GM12892 (cell line): ENCODE results near the gene NDUFS1. TPM values are rescaled to one million over a fixed set of nuclear protein-coding genes. Genes with fewer than 3 reads are reported as not detected.
"Not testable (repeated sequence)": the region's sequence is repeated elsewhere in the genome, so short reads cannot be mapped to it uniquely, and the experiment has no call there.

Experiments used
- DNase-seq: peaks from one replicate; pipeline ENCODE4 v3.0.0; 2011; ENCODE audit not compliant: insufficient read length
- FAIRE-seq: peaks from 2 replicates; lab custom pipeline; 2011; peaks lifted over from hg19 to GRCh38; lab: Jason Lieb, UNC
- POLR2A ChIP-seq: IDR thresholded peaks from 2 replicates; pipeline ENCODE4 v1.6.1; 2011; ENCODE audit warnings: low read depth, low read length, control low read depth
- POLR2AphosphoS5 ChIP-seq: IDR thresholded peaks from 2 replicates; pipeline ENCODE4 v1.6.1; 2011; ENCODE audit warnings: low read depth, low read length, control low read depth
- TAF1 ChIP-seq: IDR thresholded peaks from 2 replicates; pipeline ENCODE4 v1.6.1; 2011; ENCODE audit warnings: low read depth, mild to moderate bottlenecking, control low read depth, low read length, borderline replicate concordance
- polyA plus RNA-seq: library from polyadenylated mRNA; unstranded; fragments of >200 nt; gene quantifications from one replicate; pipeline ENCODE4 v1.2.1, GENCODE V29; 2012; ENCODE audit warnings: missing spikeins, inconsistent platforms; ENCODE audit not compliant: missing spikeins

The NDUFS1 gene
- 60.1 TPM for polyA plus RNA-seq

DNA sequence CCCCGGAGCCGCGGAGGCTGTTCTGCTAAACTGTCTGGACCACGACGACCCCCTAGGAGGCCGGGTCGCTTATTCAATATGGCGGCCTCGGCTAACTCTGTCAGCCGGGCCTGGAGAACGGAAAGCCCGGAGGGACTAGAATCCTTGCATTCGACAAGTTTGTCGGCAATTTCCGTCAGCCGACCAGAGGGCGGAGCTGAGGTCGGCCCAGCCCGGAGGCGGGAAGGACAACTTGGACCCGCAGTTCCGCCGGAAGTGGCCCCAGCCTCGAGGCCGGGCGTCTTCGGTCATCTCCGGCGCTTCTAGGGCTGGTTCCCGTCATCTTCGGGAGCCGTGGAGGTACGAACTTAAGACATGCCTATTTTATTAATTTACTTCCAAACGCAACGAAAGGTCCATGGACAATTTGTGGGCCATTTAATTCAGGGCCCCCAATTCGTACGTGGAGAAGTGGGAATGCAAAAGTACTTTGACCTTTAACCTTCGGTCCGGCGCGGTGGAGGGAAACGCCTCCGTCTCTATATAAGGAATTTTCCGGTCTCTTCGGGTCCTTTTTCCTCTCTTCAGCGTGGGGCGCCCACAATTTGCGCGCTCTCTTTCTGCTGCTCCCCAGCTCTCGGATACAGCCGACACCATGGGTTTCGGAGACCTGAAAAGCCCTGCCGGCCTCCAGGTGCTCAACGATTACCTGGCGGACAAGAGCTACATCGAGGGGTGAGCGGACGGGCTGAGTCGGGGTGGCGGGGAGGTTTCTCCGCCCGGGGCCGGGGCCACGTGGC lies at the start of gene NDUFS1, which contains the start of gene EEF1B2:
TSS of gene NDUFS1 (minus strand) at position 99 of the 779 bp plus-strand sequence. CDS start 5,766 bp downstream, outside the sequence.
TSS of gene EEF1B2 (plus strand) at position 550 of the 779 bp plus-strand sequence. CDS start at position 635, 85 bp downstream.
- FAIRE-seq: peak; percentile 96

DNA sequence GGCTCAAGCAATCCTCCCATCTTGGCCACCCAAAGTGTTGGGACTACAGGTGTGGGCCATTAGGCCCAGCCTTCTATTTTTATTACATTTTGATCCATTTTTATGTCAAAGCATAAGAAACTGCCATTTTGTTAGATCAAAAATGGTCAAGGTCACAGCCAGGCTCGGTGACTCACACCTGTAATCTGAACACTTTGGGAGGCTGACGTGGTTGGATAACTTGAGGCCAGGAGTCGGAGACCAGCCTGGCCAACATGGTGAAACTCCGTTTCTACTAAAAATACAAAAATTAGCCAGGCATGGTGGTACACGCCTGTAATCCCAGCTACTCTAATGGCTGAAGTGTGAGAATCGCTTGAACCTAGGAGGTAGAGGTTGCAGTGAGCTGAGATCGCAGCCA lies 49.7 kb upstream of the NDUFS1 start:
- DNase-seq (no peak), FAIRE-seq (no peak)
- no peak for TF ChIP-seq POLR2AphosphoS5
- TF ChIP-seq TAF1: no peak
- no peak for TF ChIP-seq POLR2A

More for the DNA sequence above, at the start of gene NDUFS1, which contains the start of gene EEF1B2:
- TF ChIP-seq POLR2A (peak; percentile 54; the same call in 1 of the 2 replicates), POLR2AphosphoS5 (peak; percentile 82), TAF1 (peak; percentile 69; the same call in 1 of the 2 replicates)
- DNase-seq: peak; percentile 87

DNA sequence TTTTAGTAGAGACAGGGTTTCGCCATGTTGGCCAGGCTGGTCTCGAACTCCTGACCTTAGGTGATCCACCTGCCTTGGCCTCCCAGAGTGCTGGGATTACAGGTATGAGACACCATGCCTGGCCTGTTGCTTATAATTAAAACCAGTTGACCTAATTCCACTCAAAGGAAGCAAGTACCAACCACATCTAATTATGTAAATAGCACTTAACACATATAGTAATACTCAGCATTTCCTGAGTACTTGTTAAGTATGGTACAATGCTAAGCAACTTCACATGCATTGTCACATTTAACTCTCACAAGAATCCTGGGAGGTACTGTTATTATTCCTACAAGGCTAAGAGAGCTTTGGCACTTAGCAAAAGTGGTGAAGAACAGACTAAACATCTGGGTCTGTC lies 48.1 kb upstream of the NDUFS1 start:
- FAIRE-seq, DNase-seq: not testable (repeated sequence)

DNA sequence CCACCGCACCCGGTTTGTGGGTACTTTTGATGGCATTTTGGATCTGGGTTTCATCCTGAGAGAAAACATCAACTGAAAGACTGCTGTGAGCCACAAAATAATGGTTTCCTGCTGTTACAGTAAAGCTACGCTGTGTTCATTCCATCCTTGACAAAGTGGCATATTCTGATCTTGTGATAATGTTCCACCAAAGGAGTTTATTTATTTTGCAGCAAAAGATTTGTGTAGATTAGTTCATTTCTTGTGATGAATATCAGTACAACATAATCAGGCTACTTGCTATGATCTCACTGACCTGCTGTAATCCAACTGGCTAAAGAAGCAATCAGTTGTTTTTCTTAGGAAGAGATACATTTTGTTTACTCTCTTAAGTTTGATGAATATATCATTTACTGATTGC lies 45.5 kb upstream of the NDUFS1 start:
- no peak for FAIRE-seq
- DNase-seq: no peak
- TF ChIP-seq POLR2A (no peak), TAF1 (no peak), POLR2AphosphoS5 (no peak)

DNA sequence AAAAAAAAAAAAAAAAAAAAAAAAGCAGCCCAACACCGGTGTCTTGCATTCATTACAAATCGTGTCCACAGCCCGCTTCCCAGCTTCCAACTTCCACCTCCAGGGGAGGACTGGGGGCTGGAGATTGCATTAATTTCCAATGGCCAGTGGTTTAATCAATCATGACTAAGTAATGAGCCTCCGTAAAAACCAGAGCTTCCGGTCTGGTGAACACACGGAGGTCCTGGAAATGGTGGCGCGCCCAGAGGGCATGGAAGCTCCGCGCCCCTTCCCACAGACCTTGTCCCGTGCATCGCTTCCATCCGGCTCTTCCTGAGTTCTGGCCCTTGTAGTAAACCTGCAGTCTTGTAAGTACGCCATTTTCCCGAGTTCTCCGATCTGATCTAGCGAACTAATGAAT lies 44.1 kb upstream of the NDUFS1 start:
- TF ChIP-seq POLR2A (no peak), TAF1 (no peak), POLR2AphosphoS5 (no peak)
- DNase-seq: no peak
- no peak for FAIRE-seq

DNA sequence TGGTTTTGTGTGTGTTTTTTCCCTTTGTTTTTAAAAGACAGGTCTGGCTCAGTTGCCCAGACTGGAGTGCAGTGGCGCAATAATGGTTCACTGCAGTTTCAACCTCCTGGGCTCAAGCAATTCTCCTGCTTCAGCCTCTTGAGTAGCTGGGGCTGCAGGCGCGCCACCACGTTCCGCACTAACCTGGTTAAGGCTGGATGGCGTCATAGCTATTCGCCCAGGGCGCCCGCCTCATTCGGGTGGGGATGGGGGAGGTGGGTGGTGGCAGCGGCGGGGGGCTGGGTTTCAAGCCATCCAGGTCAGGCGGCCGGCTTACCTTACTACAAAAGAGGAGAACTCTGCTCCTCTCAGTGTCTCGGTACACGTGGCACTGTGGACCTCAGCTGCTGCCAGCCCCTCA lies 43.2 kb upstream of the NDUFS1 start:
- no peak for DNase-seq
- FAIRE-seq: no peak
- TF ChIP-seq POLR2AphosphoS5 (no peak), TAF1 (no peak), POLR2A (no peak)

DNA sequence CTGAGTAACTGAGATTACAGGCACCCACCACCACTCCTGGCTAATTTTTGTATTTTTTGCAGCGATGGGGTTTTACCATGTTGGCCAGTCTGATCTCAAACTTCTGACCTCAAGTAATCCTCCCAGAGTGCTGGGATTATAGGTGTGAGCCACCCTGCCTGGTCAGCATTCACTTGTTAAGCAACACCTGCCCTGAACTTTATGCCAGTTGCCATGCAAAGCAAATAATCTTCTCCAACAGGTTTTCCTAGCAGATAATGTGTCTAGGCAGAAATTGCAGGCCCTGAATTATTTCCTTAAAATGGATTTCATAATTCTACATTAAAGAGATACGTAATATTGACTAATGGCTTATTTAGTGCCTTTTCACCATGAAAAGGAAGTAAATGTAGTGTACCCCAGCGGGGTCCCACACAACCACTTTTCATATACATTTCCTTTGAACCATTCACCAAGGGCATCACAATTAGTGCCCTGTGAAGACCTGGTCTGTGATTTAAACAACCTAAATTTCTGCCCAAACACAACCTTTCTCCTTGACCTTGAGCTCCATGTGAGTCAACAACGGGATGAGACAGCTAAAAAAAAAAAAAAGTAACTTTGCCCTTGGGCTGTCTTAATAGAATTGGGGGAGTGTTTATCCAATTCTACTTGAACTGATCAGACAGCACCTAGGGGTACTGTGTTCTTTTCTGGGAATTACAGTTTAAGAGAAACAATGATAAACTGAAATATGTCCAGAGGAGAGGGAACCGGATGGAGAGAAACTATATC lies 42.0 kb upstream of the NDUFS1 start:
- DNase-seq: no peak
- no peak for TF ChIP-seq TAF1
- TF ChIP-seq POLR2AphosphoS5: no peak
- TF ChIP-seq POLR2A: no peak
- no peak for FAIRE-seq

DNA sequence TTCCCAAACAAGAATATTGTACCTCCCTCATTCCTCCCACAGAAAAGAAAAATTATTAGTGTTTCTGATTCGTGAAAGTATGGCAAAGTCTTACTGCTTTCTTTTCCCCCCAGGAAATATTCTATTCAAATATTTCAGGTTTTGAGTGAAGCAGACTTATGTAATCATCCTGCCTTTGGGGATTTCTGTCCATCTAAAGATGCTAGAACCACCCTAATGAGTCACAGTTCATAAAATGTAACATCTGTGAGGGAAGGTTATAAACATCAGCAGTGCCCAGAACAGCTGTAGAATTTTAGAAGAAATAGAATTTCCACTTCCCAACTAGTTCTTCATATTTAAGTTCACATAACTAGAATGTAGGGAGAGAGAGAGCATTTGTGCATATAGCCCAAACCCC lies 39.4 kb upstream of the NDUFS1 start:
- FAIRE-seq (no peak), DNase-seq (no peak)
- TF ChIP-seq POLR2AphosphoS5 (no peak), POLR2A (no peak), TAF1 (no peak)

DNA sequence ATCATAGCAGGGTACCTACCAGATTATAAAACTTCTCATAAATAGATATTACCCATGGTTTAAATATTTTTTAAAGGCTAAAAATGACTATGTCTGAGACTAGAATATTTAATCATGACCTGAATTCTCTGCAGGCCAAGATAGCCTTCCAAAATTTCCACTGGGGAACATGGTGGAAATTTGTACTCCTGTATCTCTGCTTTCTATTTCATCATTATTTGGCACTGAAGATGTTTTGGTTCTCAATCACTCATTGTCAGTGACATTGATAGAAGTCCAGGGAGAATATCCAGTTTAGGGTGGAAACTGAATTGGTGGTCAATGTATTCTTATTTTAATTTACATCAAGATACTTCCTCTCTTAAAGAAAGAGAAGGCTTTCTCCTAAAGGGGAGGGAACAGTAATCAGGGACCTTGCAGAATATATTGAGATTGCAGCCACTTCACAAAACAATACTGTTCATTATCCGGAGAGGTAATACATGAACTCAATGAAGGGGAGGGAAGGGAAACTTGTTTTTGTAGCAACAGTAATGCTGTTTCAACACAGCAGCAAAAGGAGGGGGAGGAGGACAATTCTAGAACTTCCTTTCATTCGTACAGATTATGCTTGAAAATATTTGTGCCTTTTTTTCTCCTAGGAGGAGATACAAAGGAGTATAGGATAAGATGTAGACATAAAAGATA lies 34.6 kb upstream of the NDUFS1 start:
- DNase-seq: no peak
- FAIRE-seq: no peak
- TF ChIP-seq POLR2AphosphoS5: no peak
- TF ChIP-seq TAF1: no peak
- TF ChIP-seq POLR2A: no peak

DNA sequence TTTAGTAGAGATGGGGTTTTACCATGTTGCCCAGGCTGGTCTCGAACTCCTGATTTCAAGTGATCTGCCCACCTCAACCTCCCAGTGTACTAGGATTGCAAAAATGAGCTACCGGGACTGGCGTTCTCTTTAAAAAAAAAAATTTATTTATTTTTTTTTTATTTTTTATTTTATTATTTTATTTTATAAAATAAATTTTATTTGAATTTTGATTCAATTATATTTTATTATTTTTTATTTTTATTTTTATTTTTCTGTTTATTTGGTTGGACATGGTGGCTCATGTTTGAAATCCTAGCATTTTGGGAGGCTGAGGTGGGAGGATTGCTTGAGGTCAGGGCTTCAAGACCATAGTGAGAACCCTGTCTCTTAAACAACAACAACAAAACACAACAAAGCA lies 32.9 kb upstream of the NDUFS1 start:
- TF ChIP-seq POLR2AphosphoS5 (no peak), TAF1 (no peak), POLR2A (no peak)
- FAIRE-seq (no peak), DNase-seq (no peak)

DNA sequence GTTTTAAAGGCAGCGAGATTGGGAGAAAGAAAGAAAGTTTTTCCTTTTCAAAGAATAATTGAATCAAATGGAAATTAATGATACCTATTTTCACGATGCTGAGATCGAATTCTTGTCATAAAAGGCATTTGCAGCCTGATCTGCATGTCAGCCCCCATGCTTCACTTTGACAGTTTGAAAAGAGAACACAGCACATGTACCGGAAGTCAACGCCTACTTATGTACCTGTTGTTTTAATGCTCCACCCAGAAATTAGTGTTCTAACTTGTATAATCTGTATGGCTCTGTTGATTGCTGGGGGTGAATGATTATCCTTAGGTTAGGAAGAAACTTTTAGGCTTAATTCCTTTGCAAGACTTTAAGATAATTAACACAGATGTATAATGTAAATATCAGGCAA lies 31.4 kb upstream of the NDUFS1 start:
- FAIRE-seq: peak; percentile 5
- DNase-seq: no peak
- TF ChIP-seq POLR2A (no peak), POLR2AphosphoS5 (no peak), TAF1 (no peak)
